MM.1S (cell line): ENCODE results near the gene SPINT2.

Experiments used
- EZH2 ChIP-seq: fragments of 300-600 bp; sonication (generic); optimal IDR thresholded peaks from 2 replicates; pipeline ENCODE3; 2017; ENCODE audit warnings: low read depth, mild to moderate bottlenecking, antibody characterized with exemption, low read length, mixed read lengths
- EZH2phosphoT487 ChIP-seq: fragments of 300-600 bp; sonication (generic); IDR thresholded peaks from 2 replicates; pipeline ENCODE4 v1.6.1; 2018; ENCODE audit warnings: antibody characterized with exemption, low read length
- TF ChIP-seq, protein P1 (sequence below): fragments of 300-600 bp; sonication (generic); IDR thresholded peaks from 2 replicates; pipeline ENCODE4 v1.5.1; 2016; ENCODE audit warnings: antibody characterized with exemption, low read length, mixed read lengths

GRCh38 chr19:38270587-38271167 is 6.3 kb downstream of the SPINT2 start:
- TF ChIP-seq, protein P1, sequence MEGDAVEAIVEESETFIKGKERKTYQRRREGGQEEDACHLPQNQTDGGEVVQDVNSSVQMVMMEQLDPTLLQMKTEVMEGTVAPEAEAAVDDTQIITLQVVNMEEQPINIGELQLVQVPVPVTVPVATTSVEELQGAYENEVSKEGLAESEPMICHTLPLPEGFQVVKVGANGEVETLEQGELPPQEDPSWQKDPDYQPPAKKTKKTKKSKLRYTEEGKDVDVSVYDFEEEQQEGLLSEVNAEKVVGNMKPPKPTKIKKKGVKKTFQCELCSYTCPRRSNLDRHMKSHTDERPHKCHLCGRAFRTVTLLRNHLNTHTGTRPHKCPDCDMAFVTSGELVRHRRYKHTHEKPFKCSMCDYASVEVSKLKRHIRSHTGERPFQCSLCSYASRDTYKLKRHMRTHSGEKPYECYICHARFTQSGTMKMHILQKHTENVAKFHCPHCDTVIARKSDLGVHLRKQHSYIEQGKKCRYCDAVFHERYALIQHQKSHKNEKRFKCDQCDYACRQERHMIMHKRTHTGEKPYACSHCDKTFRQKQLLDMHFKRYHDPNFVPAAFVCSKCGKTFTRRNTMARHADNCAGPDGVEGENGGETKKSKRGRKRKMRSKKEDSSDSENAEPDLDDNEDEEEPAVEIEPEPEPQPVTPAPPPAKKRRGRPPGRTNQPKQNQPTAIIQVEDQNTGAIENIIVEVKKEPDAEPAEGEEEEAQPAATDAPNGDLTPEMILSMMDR, result no peak
- no peak for TF ChIP-seq EZH2
- no peak for TF ChIP-seq EZH2phosphoT487
